HFF-Myc (cell line): ENCODE data around the gene RNU6-9.

ENCODE experiments used
- DNase-seq: peaks from one replicate; pipeline ENCODE4 v3.0.0-alpha.2; 2011; ENCODE audit warnings: low read depth; ENCODE audit errors: extremely low read depth
- H3K4me3 ChIP-seq: replicated peaks from 2 replicates; pipeline ENCODE4 v1.5.1; 2011; ENCODE audit warnings: low read depth, mild to moderate bottlenecking, control low read depth, low read length
- CTCF ChIP-seq: IDR thresholded peaks from 2 replicates; pipeline ENCODE4 v1.5.1; 2012; ENCODE audit warnings: mild to moderate bottlenecking, low read depth, low read length, control low read depth; ENCODE audit errors: missing control alignments

Gene RNU6-9

GRCh38 chr19:855142-855541 is 38.1 kb upstream of the RNU6-9 start:
- no peak for TF ChIP-seq CTCF
- DNase-seq, result no peak
- no peak overlapping the region for H3K4me3 ChIP-seq

GRCh38 chr19:855566-856120 is 37.6 kb upstream of the RNU6-9 start:
- no peak overlapping the region for H3K4me3 ChIP-seq
- TF ChIP-seq CTCF, result no peak
- DNase-seq, result no peak

- DNase-seq, result no peak
- TF ChIP-seq CTCF, result no peak
- H3K4me3 ChIP-seq, result no peak overlapping the region
Measured at GRCh38 chr19:858284-858683, 35.0 kb upstream of the RNU6-9 start.

- no peak for DNase-seq
- H3K4me3 ChIP-seq, result peak within 1 kb of the TSS; percentile 35
- TF ChIP-seq CTCF, result no peak
Measured at GRCh38 chr19:858868-859843, 34.1 kb upstream of the RNU6-9 start, which contains the start of gene CFD. CFD (plus strand) TSS chr19:859664; CDS start chr19:859690, 26 bp downstream.

- H3K4me3 ChIP-seq, result no peak overlapping the region
- TF ChIP-seq CTCF, result no peak
- no peak for DNase-seq
Measured at GRCh38 chr19:861141-861755, 32.0 kb upstream of the RNU6-9 start.

- no peak overlapping the region for H3K4me3 ChIP-seq
- peak; percentile 10 for TF ChIP-seq CTCF
- no peak for DNase-seq
Measured at GRCh38 chr19:861756-862580, 31.3 kb upstream of the RNU6-9 start.
